Stomach (tissue), 4 donors: Measurements from ENCODE around the gene SH3PXD2A.

Experiments
- EP300 ChIP-seq: sonication (generic); formaldehyde crosslinking; IDR thresholded peaks from one replicate; pipeline ENCODE4 v1.6.1; 2017; ENCODE audit warnings: antibody characterized with exemption
- POLR2A ChIP-seq, 4 donors: fragments of 450-650 bp; IDR thresholded peaks; one replicate each; pipeline ENCODE4 v1.6.1; 2016; ENCODE audit warnings: antibody characterized with exemption in 4 of 4, control low read depth in 2 of 4, mild to moderate bottlenecking in 1 of 4, moderate library complexity in 1 of 4
- POLR2AphosphoS5 ChIP-seq, 3 donors: sonication (generic); formaldehyde crosslinking; IDR thresholded peaks; one replicate each; pipeline ENCODE4 v1.6.1; 2016; ENCODE audit warnings: antibody characterized with exemption in 3 of 3
- TF ChIP-seq, protein P1 (sequence below), 7 experiments: fragments of 450-650 bp in 4 of 7; fragments of 200-600 bp in 3 of 7; sonication (generic) in 3 of 7; IDR thresholded peaks; one replicate each; pipeline ENCODE4 v1.5.1; 2016 to 2019; ENCODE audit warnings: antibody characterized with exemption in 7 of 7, control low read depth in 2 of 7, mild to moderate bottlenecking in 1 of 7

DNA sequence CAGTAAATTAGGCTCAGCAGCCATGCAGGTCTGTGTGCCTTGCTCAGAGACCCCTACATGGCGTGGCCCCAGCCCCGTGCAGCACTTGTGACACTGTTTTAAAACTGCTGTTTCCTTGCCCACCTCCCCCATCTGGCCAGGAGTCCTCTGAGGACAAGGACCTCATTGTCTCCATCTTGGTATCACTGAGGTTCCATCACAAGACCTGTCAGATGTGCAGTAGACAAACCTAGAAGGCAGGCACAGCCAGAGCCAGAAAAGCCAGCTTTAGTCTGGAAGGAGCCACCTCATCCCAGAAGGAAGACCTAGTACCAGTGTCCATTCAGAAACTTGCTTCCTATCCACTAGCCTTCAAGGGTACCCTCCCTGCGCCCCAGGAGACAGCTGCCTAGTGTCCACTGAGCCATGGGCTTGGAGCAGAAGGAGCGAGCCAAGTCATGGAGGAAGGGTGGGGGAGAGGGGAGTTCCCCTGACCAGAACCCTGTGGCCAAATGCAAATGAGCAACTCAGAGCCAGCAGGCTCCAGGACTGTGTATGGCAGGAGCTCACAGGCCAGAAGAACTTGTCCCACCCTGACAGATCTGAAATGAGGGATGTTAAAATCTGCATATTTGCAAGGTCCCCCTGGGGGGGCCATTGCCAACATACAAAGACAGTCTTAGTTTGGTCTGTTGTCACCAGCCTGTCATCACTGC is 176.1 kb downstream of the SH3PXD2A start:
- TF ChIP-seq, protein P1, sequence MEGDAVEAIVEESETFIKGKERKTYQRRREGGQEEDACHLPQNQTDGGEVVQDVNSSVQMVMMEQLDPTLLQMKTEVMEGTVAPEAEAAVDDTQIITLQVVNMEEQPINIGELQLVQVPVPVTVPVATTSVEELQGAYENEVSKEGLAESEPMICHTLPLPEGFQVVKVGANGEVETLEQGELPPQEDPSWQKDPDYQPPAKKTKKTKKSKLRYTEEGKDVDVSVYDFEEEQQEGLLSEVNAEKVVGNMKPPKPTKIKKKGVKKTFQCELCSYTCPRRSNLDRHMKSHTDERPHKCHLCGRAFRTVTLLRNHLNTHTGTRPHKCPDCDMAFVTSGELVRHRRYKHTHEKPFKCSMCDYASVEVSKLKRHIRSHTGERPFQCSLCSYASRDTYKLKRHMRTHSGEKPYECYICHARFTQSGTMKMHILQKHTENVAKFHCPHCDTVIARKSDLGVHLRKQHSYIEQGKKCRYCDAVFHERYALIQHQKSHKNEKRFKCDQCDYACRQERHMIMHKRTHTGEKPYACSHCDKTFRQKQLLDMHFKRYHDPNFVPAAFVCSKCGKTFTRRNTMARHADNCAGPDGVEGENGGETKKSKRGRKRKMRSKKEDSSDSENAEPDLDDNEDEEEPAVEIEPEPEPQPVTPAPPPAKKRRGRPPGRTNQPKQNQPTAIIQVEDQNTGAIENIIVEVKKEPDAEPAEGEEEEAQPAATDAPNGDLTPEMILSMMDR (IDR thresholded peaks at IDR 0.05): no peak
- no peak for TF ChIP-seq POLR2A (IDR thresholded peaks at IDR 0.05)
- TF ChIP-seq EP300: no peak
- no peak for TF ChIP-seq POLR2AphosphoS5 (IDR thresholded peaks at IDR 0.05)
